Heart left ventricle (tissue), 16 donors: ENCODE data around the gene TBC1D5. TPM values are rescaled to one million over a fixed set of nuclear protein-coding genes. Genes with fewer than 3 reads are reported as not detected.

Experiments
- ATAC-seq, 4 donors: fragments of 200-7000 bp; cut with Tn5 transposase; one replicate each; pipeline ENCODE4 v1.9.1; 2020 to 2022; ENCODE audit warnings: moderate library complexity in 4 of 4, mild to moderate bottlenecking in 3 of 4, moderate number of reproducible peaks in 1 of 4
- DNase-seq, 5 donors: peaks; one replicate each; pipeline ENCODE4 v3.0.0-alpha.2; 2020
- H3K27ac ChIP-seq, 12 donors: fragments of 200-600 bp; sonication (generic) in 4 of 12; one replicate each; pipeline versions ENCODE4 v1.5.0 to v1.8.0; 2016 to 2022; ENCODE audit warnings: mild to moderate bottlenecking in 2 of 12
- H3K27me3 ChIP-seq, 9 donors: fragments of 200-600 bp; sonication (generic) in 2 of 9; one replicate each; pipeline versions ENCODE4 v1.5.1 to v1.8.0; 2016 to 2022; ENCODE audit warnings: mild to moderate bottlenecking in 3 of 9
- H3K36me3 ChIP-seq, 9 donors: fragments of 200-600 bp; sonication (generic) in 2 of 9; one replicate each; pipeline versions ENCODE4 v1.5.0 to v1.8.0; 2018 to 2022; ENCODE audit warnings: mild to moderate bottlenecking in 2 of 9
- H3K4me1 ChIP-seq, 12 donors: fragments of 200-600 bp; sonication (generic) in 4 of 12; one replicate each; pipeline versions ENCODE4 v1.5.0 to v1.8.0; 2016 to 2022; ENCODE audit warnings: mild to moderate bottlenecking in 3 of 12
- H3K4me3 ChIP-seq, 12 donors: fragments of 200-600 bp; sonication (generic) in 4 of 12; one replicate each; pipeline versions ENCODE4 v1.5.0 to v1.8.0; 2017 to 2022; ENCODE audit warnings: mild to moderate bottlenecking in 9 of 12, moderate library complexity in 4 of 12
- H3K9me3 ChIP-seq, 12 donors: fragments of 200-600 bp; sonication (generic) in 4 of 12; one replicate each; pipeline versions ENCODE4 v1.5.0 to v1.8.0; 2016 to 2022; ENCODE audit warnings: mild to moderate bottlenecking in 1 of 12
- CTCF ChIP-seq, 12 donors: fragments of 200-600 bp; sonication (generic) in 4 of 12; IDR thresholded peaks; one replicate each; pipeline versions ENCODE4 v1.5.0 to v1.8.0; 2018 to 2022; ENCODE audit warnings: antibody characterized with exemption in 12 of 12, mild to moderate bottlenecking in 5 of 12
- POLR2A ChIP-seq, 2 donors: fragments of 450-650 bp; IDR thresholded peaks; one replicate each; pipeline ENCODE4 v1.6.1; 2017; ENCODE audit warnings: antibody characterized with exemption in 2 of 2, mild to moderate bottlenecking in 2 of 2, moderate library complexity in 2 of 2
- WGBS, 4 donors: extraction: QIAGEN DNeasy Blood & Tissue Kit in 2 of 4; methylation state at CpG; one replicate each; pipeline versions ENCODE4 v1.1.5 to v1.1.7; 2013 to 2018; 5-methylcytosine and 5-hydroxymethylcytosine counted together
- intact Hi-C, 10 donors: fragments of 100-400 bp; cut with DNase I; formaldehyde crosslinking; loops; one replicate each; pipeline versions ENCODE4 v1.11.1 to v1.14.2; 2022
- polyA plus RNA-seq, 2 donors: library from polyadenylated mRNA; stranded (reverse); fragments of 200-250 nt; gene quantifications; one replicate each; pipeline ENCODE4 v1.2.3, GENCODE V29; 2013
- total RNA-seq, 9 donors: library from RNA; depleted of rRNA in 2 of 9; stranded (reverse); fragments of >200 nt in 2 of 9; fragmentation: NEBNext Ultra II Directional in 3 of 9; extraction: Animal tissue kit (Norgen Biotek cat#: 25700) in 3 of 9; gene quantifications; one replicate each; pipeline versions ENCODE4 v1.1.0 to v1.2.4, GENCODE V29; 2016 to 2023
- donor health status: ischemic (EF 13 %, LVEDD 7.1; RV severe dilation, severe dysfunction).
- donor health status: healthy with polysubstance abuse.
- donor health status: DM: no; HTN: yes; CAD: no.
- donor health status: DM: no; HTN: no; CAD: no.
- donor health status: ischemic (EF 25% LVEDD 6.9; RV normal size, moderate dysfunction).
- donor health status: ischemic (EF 25% LVEDD 5.7; RV mildly dilated, moderate dysfunction).
- donor health status: healthy.
- donor health status: DM: yes; HTN: yes; CAD: no.
- donor health status: ischemic (EF 35%, LVEDD 5.7; RV mildly dilated, moderate dysfunction).
- donor health status: nonischemic (EF 11% LVEDD 7.7; RV severe dilation, severe dysfunction).
- donor health status: DM: yes; HTN: yes; CAD: no.
- donor health status: PGD.
- donor health status: ischemic (EF 29% LVEDD 5.4; RV normal size, mild dysfunction).
- donor health status: nonischemic (EF 23%, LVEDD 6.1; RV moderate dilation, normal function).

Gene TBC1D5
- total and polyA plus RNA-seq, 11 donors, result 5.8 to 48.3 (median 31.1) TPM

DNA sequence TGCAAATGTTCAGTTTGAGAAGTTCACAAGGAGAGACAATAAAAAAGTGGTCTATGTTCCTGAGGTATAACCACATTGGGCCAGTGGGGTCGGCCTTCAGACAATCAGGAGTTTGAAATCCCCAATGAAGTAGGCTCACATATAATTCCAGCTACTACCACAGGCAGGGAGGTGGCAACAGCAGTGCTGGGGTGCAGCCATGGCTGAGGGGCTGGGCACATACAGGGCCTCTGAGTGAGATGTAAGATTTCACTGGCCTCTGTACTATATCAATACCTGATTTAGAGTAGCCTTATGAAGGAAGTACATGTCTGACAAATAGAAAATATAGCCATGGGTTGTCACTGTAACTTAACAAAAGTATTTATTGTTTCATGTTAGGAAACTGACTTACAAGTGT, 402.2 kb downstream of the TBC1D5 start:
- Histone ChIP-seq H3K4me1 (peaks cover 0 to 23% (median 9%) of the 10 kb centered on the region in 12 donors), H3K4me3 (no peak overlapping the region), H3K27ac (no peak overlapping the region), H3K36me3 (no peaks in the 10 kb centered on the region), H3K9me3 (no peaks in the 10 kb centered on the region), H3K27me3 (no peaks in the 10 kb centered on the region)
- WGBS, 4 donors, result 86 to 100% (median 99%) methylated on average over 1 of the region's 1 CpG
- DNase-seq (no peak), ATAC-seq (no peak)
- TF ChIP-seq CTCF (IDR thresholded peaks at IDR 0.05), result no peak
- TF ChIP-seq POLR2A (IDR thresholded peaks at IDR 0.05), result no peak
- intact Hi-C loops, result no loop called here

DNA sequence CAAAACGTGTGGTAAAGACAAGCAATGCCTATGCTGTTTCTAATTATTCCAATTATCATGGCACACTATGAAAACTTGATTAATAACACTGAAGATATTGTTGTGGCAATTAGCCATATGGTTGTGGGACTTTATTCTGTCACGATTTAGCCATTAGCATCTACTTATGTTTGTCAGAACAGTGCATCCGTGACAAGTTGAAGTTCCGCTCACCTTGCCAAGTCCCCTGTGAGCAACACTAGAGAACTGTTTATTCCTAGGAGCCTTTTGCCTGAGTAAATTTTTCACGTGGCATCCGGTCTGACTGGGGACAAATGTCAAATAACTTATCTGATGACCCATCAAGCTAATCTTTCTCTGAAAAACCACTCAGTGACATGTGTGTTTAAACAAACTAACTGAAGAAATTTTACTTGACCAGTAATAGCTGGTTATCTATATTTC, 403.3 kb downstream of the TBC1D5 start:
- Histone ChIP-seq H3K4me1 (peaks cover 0 to 24% (median 9%) of the 10 kb centered on the region in 12 donors), H3K36me3 (no peaks in the 10 kb centered on the region), H3K27ac (no peak overlapping the region), H3K4me3 (no peak overlapping the region), H3K27me3 (no peaks in the 10 kb centered on the region), H3K9me3 (no peaks in the 10 kb centered on the region)
- TF ChIP-seq CTCF (IDR thresholded peaks at IDR 0.05) (no peak), POLR2A (IDR thresholded peaks at IDR 0.05) (no peak)
- WGBS, 4 donors, result 37 to 57% (median 49%) methylated on average over 6 of the region's 6 CpGs
- intact Hi-C loops, result no loop called here
- DNase-seq (no peak), ATAC-seq (peak in 1 of 4 donors; percentile 45)

DNA sequence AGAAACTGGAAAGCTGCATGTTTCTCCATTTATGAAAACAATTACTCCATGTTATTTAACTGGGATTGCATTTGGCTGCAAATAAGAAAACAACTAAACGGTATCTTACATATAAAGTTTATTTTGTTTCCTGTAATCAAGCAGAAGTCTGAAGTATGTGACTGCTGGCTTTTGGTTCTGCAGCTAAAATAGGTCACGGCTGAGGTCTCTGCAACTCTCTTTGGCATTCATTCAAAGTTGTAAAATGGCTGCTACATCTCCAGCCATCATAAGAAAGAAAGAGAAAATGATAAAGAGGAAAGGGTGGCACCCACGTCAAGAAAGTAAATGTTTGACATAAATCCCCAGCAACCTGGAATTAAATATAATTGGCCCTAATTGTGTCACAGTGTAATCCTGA, 406.1 kb downstream of the TBC1D5 start:
- no peak overlapping the region for H3K4me3 ChIP-seq

GRCh38 chr3:17333893-17334292, 408.5 kb downstream of the TBC1D5 start:
- no peak for TF ChIP-seq POLR2A (IDR thresholded peaks at IDR 0.05)
- no peak for TF ChIP-seq CTCF (IDR thresholded peaks at IDR 0.05)
- Histone ChIP-seq H3K4me3 (no peak overlapping the region), H3K36me3 (no peaks in the 10 kb centered on the region), H3K9me3 (no peaks in the 10 kb centered on the region), H3K27ac (no peak overlapping the region), H3K27me3 (no peaks in the 10 kb centered on the region), H3K4me1 (peaks cover 0 to 22% (median 7%) of the 10 kb centered on the region in 12 donors)
- DNase-seq (no peak), ATAC-seq (no peak)
- intact Hi-C loops, result no loop called here
- 88 to 93% (median 90%) methylated on average over 2 of the region's 2 CpGs for WGBS, 4 donors

More for the DNA sequence above, 406.1 kb downstream of the TBC1D5 start:
- TF ChIP-seq CTCF (IDR thresholded peaks at IDR 0.05) (no peak), POLR2A (IDR thresholded peaks at IDR 0.05) (no peak)
- Histone ChIP-seq H3K36me3 (no peaks in the 10 kb centered on the region), H3K9me3 (no peaks in the 10 kb centered on the region), H3K27me3 (no peaks in the 10 kb centered on the region), H3K4me1 (peaks cover 0 to 30% (median 9%) of the 10 kb centered on the region in 12 donors), H3K27ac (peak overlapping the region in 2 of 12 donors; percentile 2 to 9)
- ATAC-seq, result peak in 1 of 4 donors; percentile 42
- intact Hi-C loops, result no loop called here
- WGBS, 4 donors, result 8 to 15% (median 12%) methylated on average over 3 of the region's 3 CpGs
- DNase-seq, result no peak
